Measurements from ENCODE around the gene SKIC2.
"Not testable (repeated sequence)": the region's sequence is repeated elsewhere in the genome, so short reads cannot be mapped to it uniquely, and the experiment has no call there.

Gene SKIC2

GRCh38 chr6:32012941-32013617 is 54.1 kb downstream of the SKIC2 start:
- not testable (repeated sequence) for H3K36me3 ChIP-seq (replicated peaks; ENCODE audit: low read depth, low read length); H3K9me3 ChIP-seq (ENCODE audit: insufficient read depth, low read length); H3K4me2 ChIP-seq (ENCODE audit: low read length); H3K27me3 ChIP-seq (ENCODE audit: low read depth, low read length); H4K20me1 ChIP-seq (ENCODE audit: insufficient read depth, low read length); H3K27ac ChIP-seq (ENCODE audit: low read length); H3K4me3 ChIP-seq (ENCODE audit: low read length); H3K79me2 ChIP-seq (ENCODE audit: low read length); H3K9ac ChIP-seq (ENCODE audit: low read length); H3K4me1 ChIP-seq (ENCODE audit: low read length); H2AFZ ChIP-seq (ENCODE audit: low read depth, low read length)

DNA sequence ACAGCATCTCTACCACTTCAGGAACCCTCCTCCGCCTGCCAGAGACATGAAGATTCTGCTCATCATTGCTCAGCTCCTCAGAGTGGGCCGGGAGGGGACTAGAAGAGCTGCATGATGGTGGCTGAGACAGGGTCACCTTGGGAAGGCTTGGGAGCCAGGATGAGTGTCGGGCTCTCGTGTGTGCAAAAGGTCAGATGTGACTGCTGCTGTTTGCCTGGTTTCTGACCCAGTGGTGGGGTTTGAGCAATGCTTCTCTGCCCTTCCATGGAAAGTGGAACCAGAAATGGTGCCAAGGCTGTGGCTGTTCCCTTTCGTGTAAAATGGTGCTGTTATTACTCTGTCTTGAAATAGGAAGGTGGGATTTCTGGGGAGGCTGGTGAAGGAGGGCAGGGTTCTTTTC is 54.8 kb downstream of the SKIC2 start:
- H3K4me2 ChIP-seq (ENCODE audit: low read length); H3K4me1 ChIP-seq (ENCODE audit: low read length); H3K36me3 ChIP-seq (replicated peaks; ENCODE audit: low read depth, low read length); H3K4me3 ChIP-seq (ENCODE audit: low read length); H2AFZ ChIP-seq (ENCODE audit: low read depth, low read length); H3K27ac ChIP-seq (ENCODE audit: low read length); H4K20me1 ChIP-seq (ENCODE audit: insufficient read depth, low read length); H3K9ac ChIP-seq (ENCODE audit: low read length); H3K27me3 ChIP-seq (ENCODE audit: low read depth, low read length); H3K9me3 ChIP-seq (ENCODE audit: insufficient read depth, low read length); H3K79me2 ChIP-seq (ENCODE audit: low read length): not testable (repeated sequence)

DNA sequence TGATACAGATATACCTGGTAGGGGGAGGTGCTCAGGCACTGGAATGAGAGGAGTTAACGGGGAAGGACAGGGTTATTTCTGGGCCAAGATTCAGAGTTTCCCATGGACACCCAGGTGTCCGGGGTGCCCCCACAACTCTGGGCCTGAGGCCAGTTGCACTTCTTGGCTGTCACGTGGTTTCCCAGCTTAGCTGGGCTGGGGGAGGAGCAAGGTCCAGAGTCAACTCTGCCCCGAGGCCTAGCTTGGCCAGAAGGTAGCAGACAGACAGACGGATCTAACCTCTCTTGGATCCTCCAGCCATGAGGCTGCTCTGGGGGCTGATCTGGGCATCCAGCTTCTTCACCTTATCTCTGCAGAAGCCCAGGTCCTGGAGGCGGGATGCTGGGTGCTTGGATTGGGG is 55.6 kb downstream of the SKIC2 start, which contains the start of gene C4B:
C4B (plus strand) TSS at position 249 of the 400 bp plus-strand sequence; CDS start at position 300, 51 bp downstream.
- H3K27me3 ChIP-seq (ENCODE audit: low read depth, low read length); H3K4me3 ChIP-seq (ENCODE audit: low read length); H4K20me1 ChIP-seq (ENCODE audit: insufficient read depth, low read length); H3K9me3 ChIP-seq (ENCODE audit: insufficient read depth, low read length); H3K27ac ChIP-seq (ENCODE audit: low read length); H3K4me2 ChIP-seq (ENCODE audit: low read length); H3K36me3 ChIP-seq (replicated peaks; ENCODE audit: low read depth, low read length); H3K79me2 ChIP-seq (ENCODE audit: low read length); H3K4me1 ChIP-seq (ENCODE audit: low read length); H3K9ac ChIP-seq (ENCODE audit: low read length); H2AFZ ChIP-seq (ENCODE audit: low read depth, low read length): not testable (repeated sequence)

Measured in OCI-LY3 (cell line).